ENCODE measurements around the gene PALLD. TPM values are rescaled to one million over a fixed set of nuclear protein-coding genes. Genes with fewer than 3 reads are reported as not detected.
A peak's percentile ranks its signal among the peaks of the same experiment; 100 is the strongest.

Gene PALLD
- total RNA-seq, 4 donors from 2014 or later, result 266 to 761 (median 441) TPM

DNA sequence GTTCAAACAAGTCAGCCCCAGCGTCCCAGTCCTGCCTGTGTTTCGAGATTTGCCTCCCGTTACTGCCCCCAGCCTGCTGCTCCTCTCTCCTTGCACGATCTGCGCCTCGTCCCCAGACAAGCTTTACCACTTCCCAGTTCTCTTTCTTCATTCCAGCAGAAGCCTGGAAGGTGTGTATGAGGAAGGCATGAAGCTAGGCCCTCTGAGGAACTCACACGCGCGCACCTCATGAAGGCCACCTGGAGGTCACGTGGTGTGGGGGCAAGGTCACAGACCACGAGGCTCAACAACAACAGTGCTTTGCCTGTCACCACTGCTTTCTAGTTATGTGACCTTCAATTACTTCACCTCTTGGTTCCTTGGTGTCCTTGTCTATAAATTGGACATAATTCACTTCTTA lies 181.0 kb downstream of the PALLD start:
- TF ChIP-seq POLR2A (IDR thresholded peaks at IDR 0.05), result no peak
- TF ChIP-seq, protein P1, sequence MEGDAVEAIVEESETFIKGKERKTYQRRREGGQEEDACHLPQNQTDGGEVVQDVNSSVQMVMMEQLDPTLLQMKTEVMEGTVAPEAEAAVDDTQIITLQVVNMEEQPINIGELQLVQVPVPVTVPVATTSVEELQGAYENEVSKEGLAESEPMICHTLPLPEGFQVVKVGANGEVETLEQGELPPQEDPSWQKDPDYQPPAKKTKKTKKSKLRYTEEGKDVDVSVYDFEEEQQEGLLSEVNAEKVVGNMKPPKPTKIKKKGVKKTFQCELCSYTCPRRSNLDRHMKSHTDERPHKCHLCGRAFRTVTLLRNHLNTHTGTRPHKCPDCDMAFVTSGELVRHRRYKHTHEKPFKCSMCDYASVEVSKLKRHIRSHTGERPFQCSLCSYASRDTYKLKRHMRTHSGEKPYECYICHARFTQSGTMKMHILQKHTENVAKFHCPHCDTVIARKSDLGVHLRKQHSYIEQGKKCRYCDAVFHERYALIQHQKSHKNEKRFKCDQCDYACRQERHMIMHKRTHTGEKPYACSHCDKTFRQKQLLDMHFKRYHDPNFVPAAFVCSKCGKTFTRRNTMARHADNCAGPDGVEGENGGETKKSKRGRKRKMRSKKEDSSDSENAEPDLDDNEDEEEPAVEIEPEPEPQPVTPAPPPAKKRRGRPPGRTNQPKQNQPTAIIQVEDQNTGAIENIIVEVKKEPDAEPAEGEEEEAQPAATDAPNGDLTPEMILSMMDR (IDR thresholded peaks at IDR 0.05), result no peak
- intact Hi-C loops (cut with DNase I; ENCODE audit: low total_unique reads), result no loop called here

DNA sequence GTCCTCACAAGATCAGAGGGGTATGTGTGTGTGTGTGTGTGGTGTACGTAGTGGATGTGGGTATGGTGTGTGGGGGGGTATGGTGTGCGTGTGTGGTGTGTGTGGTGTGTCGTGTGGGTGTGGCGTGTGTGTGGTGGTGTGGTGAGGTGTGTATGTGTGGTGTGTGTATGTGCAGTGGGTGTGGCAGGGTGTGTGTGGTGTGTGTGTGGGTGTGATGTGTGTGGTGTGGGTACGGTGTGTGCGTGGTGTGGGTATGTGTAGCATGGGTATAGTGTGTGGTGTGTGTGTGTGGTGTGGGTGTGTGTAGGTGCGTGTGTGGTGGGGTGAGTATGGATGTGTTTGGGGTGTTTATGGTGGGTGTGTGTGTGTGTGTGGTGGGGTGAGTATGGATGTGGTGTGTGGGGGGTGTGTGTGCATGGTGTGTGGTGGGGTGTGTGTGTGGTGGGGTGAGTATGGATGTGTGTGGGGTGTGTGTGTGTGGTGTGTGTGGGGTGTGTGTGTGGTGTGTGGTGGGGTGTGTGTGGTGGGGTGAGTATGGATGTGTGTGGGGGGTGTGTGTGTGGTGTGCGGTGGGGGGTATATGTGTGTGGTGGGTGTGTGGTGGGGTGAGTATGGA lies 182.0 kb downstream of the PALLD start:
- H3K4me1 ChIP-seq, result no peaks in the 10 kb centered on the region
- DNase-seq, result no peak
- no peak for TF ChIP-seq POLR2A (IDR thresholded peaks at IDR 0.05)
- no peaks in the 10 kb centered on the region for H3K36me3 ChIP-seq
- H3K27me3 ChIP-seq, result no peaks in the 10 kb centered on the region
- no peak overlapping the region for H3K4me3 ChIP-seq
- intact Hi-C loops (cut with DNase I; ENCODE audit: low total_unique reads), result no loop called here
- peak overlapping the region in 1 of 2 donors; percentile 39 for H3K27ac ChIP-seq
- no peaks in the 10 kb centered on the region for H3K9me3 ChIP-seq

More for the DNA sequence above, 181.0 kb downstream of the PALLD start:
- H3K9me3 ChIP-seq, result no peaks in the 10 kb centered on the region
- H3K4me3 ChIP-seq, result no peak overlapping the region
- DNase-seq, result no peak
- H3K4me1 ChIP-seq, result no peaks in the 10 kb centered on the region
- H3K27me3 ChIP-seq, result no peaks in the 10 kb centered on the region
- H3K27ac ChIP-seq, result peak overlapping the region in 1 of 2 donors; percentile 37
- H3K36me3 ChIP-seq, result no peaks in the 10 kb centered on the region

DNA sequence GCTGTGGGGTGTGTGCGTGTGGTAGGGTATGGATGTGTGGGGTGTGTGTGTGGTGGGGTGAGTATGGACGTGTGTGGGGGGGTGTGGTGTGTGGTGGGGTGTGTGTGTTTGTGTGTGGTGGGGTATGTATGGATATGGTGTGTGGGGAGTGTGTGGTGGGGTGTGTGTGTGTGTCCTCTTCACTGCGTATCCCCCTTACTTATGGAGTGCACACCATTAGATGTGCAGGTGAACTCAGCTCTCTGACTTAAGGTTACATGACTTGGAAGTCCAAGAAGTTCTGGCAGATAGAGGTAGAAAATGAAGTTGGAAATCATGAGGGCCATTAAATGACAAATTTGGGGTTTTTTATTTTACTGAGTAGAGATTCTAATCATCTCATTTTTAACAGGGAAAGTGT lies 182.5 kb downstream of the PALLD start:
- no peaks in the 10 kb centered on the region for H3K36me3 ChIP-seq
- no peaks in the 10 kb centered on the region for H3K27me3 ChIP-seq
- DNase-seq, result no peak
- intact Hi-C loops (cut with DNase I; ENCODE audit: low total_unique reads), result no loop called here
- no peaks in the 10 kb centered on the region for H3K9me3 ChIP-seq
- H3K4me1 ChIP-seq, result no peaks in the 10 kb centered on the region
- TF ChIP-seq, protein P1 (IDR thresholded peaks at IDR 0.05), result no peak
- no peak for TF ChIP-seq POLR2A (IDR thresholded peaks at IDR 0.05)
- H3K4me3 ChIP-seq, result no peak overlapping the region
- peak overlapping the region; percentile 39 to 46 for H3K27ac ChIP-seq

DNA sequence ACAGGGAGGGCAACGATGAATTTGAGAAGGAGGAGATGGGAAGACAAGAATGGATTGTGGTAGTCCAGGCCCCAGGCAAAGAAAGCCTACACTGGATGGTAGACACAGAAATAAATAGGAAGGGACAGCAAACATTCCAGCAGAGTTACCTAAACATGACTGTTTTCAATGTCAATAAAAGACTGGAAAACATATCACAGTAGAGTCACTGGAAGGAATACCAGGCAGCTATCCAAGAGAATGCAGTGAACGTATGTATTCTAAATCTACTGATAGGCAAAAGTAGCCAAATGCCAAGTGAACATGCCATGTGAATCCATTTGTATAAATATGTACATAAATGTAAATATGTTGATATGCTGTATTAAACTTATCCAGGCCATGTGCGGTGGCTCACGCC lies 183.0 kb downstream of the PALLD start:
- Histone ChIP-seq H3K9me3 (no peaks in the 10 kb centered on the region), H3K4me1 (no peaks in the 10 kb centered on the region), H3K36me3 (no peaks in the 10 kb centered on the region), H3K27me3 (no peaks in the 10 kb centered on the region), H3K4me3 (no peak overlapping the region), H3K27ac (peak overlapping the region; percentile 39 to 46)
- TF ChIP-seq POLR2A (IDR thresholded peaks at IDR 0.05), result no peak
- TF ChIP-seq, protein P1 (IDR thresholded peaks at IDR 0.05), result no peak
- no peak for DNase-seq
- intact Hi-C loops (cut with DNase I; ENCODE audit: low total_unique reads), result no loop called here

DNA sequence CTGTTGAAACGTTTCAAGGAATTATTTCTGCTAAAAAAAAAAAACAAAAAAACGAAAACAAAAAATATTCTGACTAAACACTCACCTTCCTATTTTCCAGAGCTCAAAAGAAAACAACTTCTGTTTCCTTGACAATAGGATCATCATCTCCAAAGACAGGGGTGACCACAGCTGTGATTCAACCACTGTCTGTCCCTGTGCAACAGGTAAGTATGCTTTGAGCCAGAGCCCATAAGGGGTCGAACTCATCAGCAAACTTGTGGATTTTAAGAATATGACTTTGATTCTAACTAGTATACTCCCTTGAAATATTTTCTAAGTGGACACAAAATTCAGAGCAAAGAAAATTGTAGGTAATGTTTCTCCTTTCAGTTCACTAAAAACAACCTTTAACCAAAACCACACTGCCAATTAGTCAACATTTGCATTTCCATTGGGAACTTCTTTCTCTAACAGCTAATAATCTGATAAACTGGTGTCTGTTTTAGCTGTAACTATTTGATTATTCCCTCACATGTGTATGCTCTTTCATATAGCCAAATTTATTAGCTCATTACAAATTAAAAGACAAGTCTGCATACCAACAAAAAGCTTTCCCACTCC lies 186.1 kb downstream of the PALLD start:
- peak overlapping the region; percentile 23 to 29 for H3K27ac ChIP-seq
- H3K36me3 ChIP-seq, result no peaks in the 10 kb centered on the region
- DNase-seq, result no peak
- TF ChIP-seq, protein P1 (IDR thresholded peaks at IDR 0.05), result no peak
- no peak for TF ChIP-seq POLR2A (IDR thresholded peaks at IDR 0.05)
- H3K27me3 ChIP-seq, result no peaks in the 10 kb centered on the region
- no peaks in the 10 kb centered on the region for H3K9me3 ChIP-seq
- no peak overlapping the region for H3K4me3 ChIP-seq
- no peaks in the 10 kb centered on the region for H3K4me1 ChIP-seq
- intact Hi-C loops (cut with DNase I; ENCODE audit: low total_unique reads), result no loop called here
